Measurements from ENCODE around the gene OR12D1.
"Not testable (repeated sequence)": the region's sequence is repeated elsewhere in the genome, so short reads cannot be mapped to it uniquely, and the experiment has no call there.

Gene OR12D1

GRCh38 chr6:29444031-29444430 is 29.3 kb downstream of the OR12D1 start:
- peaks cover 30% of the 10 kb centered on the region for H3K27me3 Mint-ChIP-seq
- H3K27ac Mint-ChIP-seq, DNase-seq, H3K4me3 Mint-ChIP-seq, H3K4me1 Mint-ChIP-seq, H3K9me3 Mint-ChIP-seq, CTCF ChIA-PET, H3K36me3 Mint-ChIP-seq: not testable (repeated sequence)

- no peaks in the 10 kb centered on the region for H3K36me3 Mint-ChIP-seq
Measured at GRCh38 chr6:29447670-29448069, 32.9 kb downstream of the OR12D1 start.

GRCh38 chr6:29451471-29452193 is 36.9 kb downstream of the OR12D1 start:
- Mint-ChIP-seq H3K27me3 (no peaks in the 10 kb centered on the region), H3K9me3 (peaks cover 1% of the 10 kb centered on the region), H3K27ac (no peak overlapping the region), H3K36me3 (no peaks in the 10 kb centered on the region), H3K4me3 (no peak overlapping the region), H3K4me1 (no peaks in the 10 kb centered on the region)
- CTCF ChIA-PET: no interaction called here
- DNase-seq: no peak

More at GRCh38 chr6:29447670-29448069, 32.9 kb downstream of the OR12D1 start:
- H3K9me3 Mint-ChIP-seq: peaks cover 1% of the 10 kb centered on the region
- H3K27ac Mint-ChIP-seq: no peak overlapping the region
- no peaks in the 10 kb centered on the region for H3K4me1 Mint-ChIP-seq
- no peak for DNase-seq
- H3K4me3 Mint-ChIP-seq: no peak overlapping the region
- peaks cover 16% of the 10 kb centered on the region for H3K27me3 Mint-ChIP-seq
- CTCF ChIA-PET: no interaction called here

- CTCF ChIA-PET: interaction anchor here (0.7 kb wide), 1 partner anchor 11 kb away, joined by 3 read pairs; no protein-coding TSS in a partner anchor
- H3K36me3 Mint-ChIP-seq: no peaks in the 10 kb centered on the region
- H3K4me3 Mint-ChIP-seq: no peak within 1 kb of the TSS
- H3K27ac Mint-ChIP-seq: no peak within 1 kb of the TSS
- H3K4me1 Mint-ChIP-seq: no peaks in the 10 kb centered on the region
- no peaks in the 10 kb centered on the region for H3K9me3 Mint-ChIP-seq
- no peak for DNase-seq
- peaks cover 12% of the 10 kb centered on the region for H3K27me3 Mint-ChIP-seq
Measured at GRCh38 chr6:29456971-29457370, 42.2 kb downstream of the OR12D1 start, which contains the start of the genes OR11A1 and OR2H1. TSS of gene OR11A1 (minus strand) at chr6:29457071. CDS start at chr6:29427641, 29,430 bp downstream. TSS of gene OR2H1 (plus strand) at chr6:29457155. CDS start at chr6:29461770, 4,615 bp downstream.

- CTCF ChIA-PET: no interaction called here
- H3K9me3 Mint-ChIP-seq: no peaks in the 10 kb centered on the region
- no peak overlapping the region for H3K4me3 Mint-ChIP-seq
- DNase-seq: no peak
- H3K36me3 Mint-ChIP-seq: no peaks in the 10 kb centered on the region
- no peaks in the 10 kb centered on the region for H3K4me1 Mint-ChIP-seq
- H3K27ac Mint-ChIP-seq: no peak overlapping the region
- peaks cover 19% of the 10 kb centered on the region for H3K27me3 Mint-ChIP-seq
Measured at GRCh38 chr6:29461021-29461814, 46.5 kb downstream of the OR12D1 start.

GRCh38 chr6:29462022-29462421 is 47.3 kb downstream of the OR12D1 start:
- DNase-seq: no peak
- Mint-ChIP-seq H3K9me3 (no peaks in the 10 kb centered on the region), H3K4me1 (no peaks in the 10 kb centered on the region), H3K27me3 (peaks cover 19% of the 10 kb centered on the region), H3K4me3 (no peak overlapping the region), H3K36me3 (no peaks in the 10 kb centered on the region), H3K27ac (no peak overlapping the region)
- CTCF ChIA-PET: no interaction called here

GRCh38 chr6:29465279-29465678 is 50.6 kb downstream of the OR12D1 start:
- no peaks in the 10 kb centered on the region for H3K36me3 Mint-ChIP-seq
- H3K9me3 Mint-ChIP-seq: no peaks in the 10 kb centered on the region
- H3K27ac Mint-ChIP-seq: no peak overlapping the region
- no peak overlapping the region for H3K4me3 Mint-ChIP-seq
- H3K4me1 Mint-ChIP-seq: no peaks in the 10 kb centered on the region
- no peak for DNase-seq
- H3K27me3 Mint-ChIP-seq: peaks cover 19% of the 10 kb centered on the region
- CTCF ChIA-PET: no interaction called here

- Mint-ChIP-seq H3K9me3 (no peaks in the 10 kb centered on the region), H3K27me3 (peaks cover 19% of the 10 kb centered on the region), H3K27ac (no peak overlapping the region), H3K4me1 (no peaks in the 10 kb centered on the region), H3K4me3 (no peak overlapping the region), H3K36me3 (no peaks in the 10 kb centered on the region)
- CTCF ChIA-PET: no interaction called here
- DNase-seq: no peak
Measured at GRCh38 chr6:29465801-29466200, 51.1 kb downstream of the OR12D1 start.

GRCh38 chr6:29466241-29466640 is 51.5 kb downstream of the OR12D1 start:
- Mint-ChIP-seq H3K4me3 (no peak overlapping the region), H3K4me1 (no peaks in the 10 kb centered on the region), H3K27ac (no peak overlapping the region), H3K9me3 (no peaks in the 10 kb centered on the region), H3K27me3 (peaks cover 19% of the 10 kb centered on the region), H3K36me3 (no peaks in the 10 kb centered on the region)
- CTCF ChIA-PET: no interaction called here
- DNase-seq: no peak

Measured in activated naive CD4-positive, alpha-beta T cell treated with anti-CD3 and anti-CD28 coated beads, Interleukin-2, amount 10 ng/mL, durations not matched to agents 7 days and 5 days (primary cell).